GM19238 (cell line): Measurements from ENCODE around the gene KIF3B.
"Not testable (repeated sequence)": the region's sequence is repeated elsewhere in the genome, so short reads cannot be mapped to it uniquely, and the experiment has no call there.

ENCODE experiments used
- DNase-seq: peaks from one replicate; pipeline ENCODE4 v3.0.0; 2011; ENCODE audit warnings: low spot score; ENCODE audit not compliant: insufficient read length

The KIF3B gene

GRCh38 chr20:32329817-32330554 lies 52.5 kb downstream of the KIF3B start:
- no peak for DNase-seq

GRCh38 chr20:32330555-32330897 lies 53.1 kb downstream of the KIF3B start:
- no peak for DNase-seq

GRCh38 chr20:32332614-32333013 lies 55.2 kb downstream of the KIF3B start:
- DNase-seq, result no peak

- no peak for DNase-seq
These were observed 55.9 kb downstream of the KIF3B start for GRCh38 chr20:32333181-32333987.

GRCh38 chr20:32333988-32334885 lies 56.8 kb downstream of the KIF3B start:
- no peak for DNase-seq

- no peak for DNase-seq
These were observed 59.5 kb downstream of the KIF3B start for GRCh38 chr20:32336918-32337347.

- no peak for DNase-seq
These were observed 60.6 kb downstream of the KIF3B start for GRCh38 chr20:32337937-32338661.

- DNase-seq, result no peak
These were observed 61.2 kb downstream of the KIF3B start for GRCh38 chr20:32338665-32339064.

- DNase-seq, result no peak
These were observed 61.7 kb downstream of the KIF3B start for GRCh38 chr20:32339116-32339515.

- DNase-seq, result not testable (repeated sequence)
These were observed 63.6 kb downstream of the KIF3B start for GRCh38 chr20:32341053-32341452.

GRCh38 chr20:32343439-32343838 lies 66.0 kb downstream of the KIF3B start:
- DNase-seq, result no peak

GRCh38 chr20:32344835-32345506 lies 67.5 kb downstream of the KIF3B start:
- DNase-seq, result no peak

- no peak for DNase-seq
These were observed 70.8 kb downstream of the KIF3B start for GRCh38 chr20:32348207-32348606.

GRCh38 chr20:32350421-32350820 lies 73.0 kb downstream of the KIF3B start:
- DNase-seq, result no peak

- no peak for DNase-seq
These were observed 74.8 kb downstream of the KIF3B start for GRCh38 chr20:32352121-32352720.

GRCh38 chr20:32353848-32354496 lies 76.5 kb downstream of the KIF3B start:
- DNase-seq, result no peak

GRCh38 chr20:32354592-32355416 lies 77.4 kb downstream of the KIF3B start:
- DNase-seq, result no peak

- DNase-seq, result no peak
These were observed 78.0 kb downstream of the KIF3B start for GRCh38 chr20:32355417-32355841.
